ENCODE results near the gene OR10V1.

OR10V1 gene

DNA sequence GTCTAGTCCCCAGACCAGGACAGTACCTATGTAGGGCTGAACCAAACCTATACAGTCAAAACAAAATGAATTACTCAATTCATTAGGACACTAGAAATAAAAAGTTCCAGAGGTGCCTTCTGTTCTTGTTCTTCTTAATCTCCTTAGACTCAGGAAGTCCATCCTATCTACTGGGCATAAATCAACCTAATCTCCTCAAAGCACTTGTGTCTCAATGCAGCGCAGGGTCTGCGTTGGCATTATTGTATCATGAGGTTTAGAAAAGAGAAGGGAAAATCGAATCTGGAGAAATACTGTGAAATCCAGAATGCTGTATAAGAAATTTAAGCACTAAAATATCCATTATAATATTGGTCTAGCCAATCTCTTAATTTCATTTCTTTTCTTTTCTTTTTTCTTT lies 2.4 kb upstream of the OR10V1 start:
- TF ChIP-seq RARB (CRISPR knock-in tag; IDR thresholded peaks at IDR 0.05) (no peak), TCF4 (CRISPR knock-in tag; IDR thresholded peaks at IDR 0.05; ENCODE audit: borderline replicate concordance) (no peak), SNAI2 (CRISPR knock-in tag; IDR thresholded peaks at IDR 0.05) (no peak), ZFP3 (CRISPR knock-in tag; IDR thresholded peaks at IDR 0.05) (no peak), TOX (CRISPR knock-in tag; IDR thresholded peaks at IDR 0.05; ENCODE audit: borderline replicate concordance) (no peak), GLIS3 (CRISPR knock-in tag; IDR thresholded peaks at IDR 0.05) (no peak), BACH2 (CRISPR knock-in tag; IDR thresholded peaks at IDR 0.05; ENCODE audit: borderline replicate concordance) (no peak), OSR1 (CRISPR knock-in tag; IDR thresholded peaks at IDR 0.05) (no peak), PPARA (CRISPR knock-in tag; IDR thresholded peaks at IDR 0.05; ENCODE audit: borderline replicate concordance) (no peak), ZNF70 (CRISPR knock-in tag; IDR thresholded peaks at IDR 0.05) (no peak), ESRRG (CRISPR knock-in tag; IDR thresholded peaks at IDR 0.05) (no peak), ZNF565 (CRISPR knock-in tag; conservative IDR thresholded peaks at IDR 0.05; ENCODE audit: low read depth) (no peak), ZNF8 (CRISPR knock-in tag; IDR thresholded peaks at IDR 0.05) (no peak)
- TF ChIP-seq, protein P1, sequence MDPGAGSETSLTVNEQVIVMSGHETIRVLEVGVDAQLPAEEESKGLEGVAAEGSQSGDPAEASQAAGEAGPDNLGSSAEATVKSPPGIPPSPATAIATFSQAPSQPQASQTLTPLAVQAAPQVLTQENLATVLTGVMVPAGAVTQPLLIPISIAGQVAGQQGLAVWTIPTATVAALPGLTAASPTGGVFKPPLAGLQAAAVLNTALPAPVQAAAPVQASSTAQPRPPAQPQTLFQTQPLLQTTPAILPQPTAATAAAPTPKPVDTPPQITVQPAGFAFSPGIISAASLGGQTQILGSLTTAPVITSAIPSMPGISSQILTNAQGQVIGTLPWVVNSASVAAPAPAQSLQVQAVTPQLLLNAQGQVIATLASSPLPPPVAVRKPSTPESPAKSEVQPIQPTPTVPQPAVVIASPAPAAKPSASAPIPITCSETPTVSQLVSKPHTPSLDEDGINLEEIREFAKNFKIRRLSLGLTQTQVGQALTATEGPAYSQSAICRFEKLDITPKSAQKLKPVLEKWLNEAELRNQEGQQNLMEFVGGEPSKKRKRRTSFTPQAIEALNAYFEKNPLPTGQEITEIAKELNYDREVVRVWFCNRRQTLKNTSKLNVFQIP (CRISPR knock-in tag; IDR thresholded peaks at IDR 0.05; ENCODE audit: borderline replicate concordance, low read depth): no peak
- TF ChIP-seq, protein P2, sequence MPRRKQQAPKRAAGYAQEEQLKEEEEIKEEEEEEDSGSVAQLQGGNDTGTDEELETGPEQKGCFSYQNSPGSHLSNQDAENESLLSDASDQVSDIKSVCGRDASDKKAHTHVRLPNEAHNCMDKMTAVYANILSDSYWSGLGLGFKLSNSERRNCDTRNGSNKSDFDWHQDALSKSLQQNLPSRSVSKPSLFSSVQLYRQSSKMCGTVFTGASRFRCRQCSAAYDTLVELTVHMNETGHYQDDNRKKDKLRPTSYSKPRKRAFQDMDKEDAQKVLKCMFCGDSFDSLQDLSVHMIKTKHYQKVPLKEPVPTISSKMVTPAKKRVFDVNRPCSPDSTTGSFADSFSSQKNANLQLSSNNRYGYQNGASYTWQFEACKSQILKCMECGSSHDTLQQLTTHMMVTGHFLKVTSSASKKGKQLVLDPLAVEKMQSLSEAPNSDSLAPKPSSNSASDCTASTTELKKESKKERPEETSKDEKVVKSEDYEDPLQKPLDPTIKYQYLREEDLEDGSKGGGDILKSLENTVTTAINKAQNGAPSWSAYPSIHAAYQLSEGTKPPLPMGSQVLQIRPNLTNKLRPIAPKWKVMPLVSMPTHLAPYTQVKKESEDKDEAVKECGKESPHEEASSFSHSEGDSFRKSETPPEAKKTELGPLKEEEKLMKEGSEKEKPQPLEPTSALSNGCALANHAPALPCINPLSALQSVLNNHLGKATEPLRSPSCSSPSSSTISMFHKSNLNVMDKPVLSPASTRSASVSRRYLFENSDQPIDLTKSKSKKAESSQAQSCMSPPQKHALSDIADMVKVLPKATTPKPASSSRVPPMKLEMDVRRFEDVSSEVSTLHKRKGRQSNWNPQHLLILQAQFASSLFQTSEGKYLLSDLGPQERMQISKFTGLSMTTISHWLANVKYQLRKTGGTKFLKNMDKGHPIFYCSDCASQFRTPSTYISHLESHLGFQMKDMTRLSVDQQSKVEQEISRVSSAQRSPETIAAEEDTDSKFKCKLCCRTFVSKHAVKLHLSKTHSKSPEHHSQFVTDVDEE (CRISPR knock-in tag; IDR thresholded peaks at IDR 0.05): no peak
- TF ChIP-seq, protein P3, sequence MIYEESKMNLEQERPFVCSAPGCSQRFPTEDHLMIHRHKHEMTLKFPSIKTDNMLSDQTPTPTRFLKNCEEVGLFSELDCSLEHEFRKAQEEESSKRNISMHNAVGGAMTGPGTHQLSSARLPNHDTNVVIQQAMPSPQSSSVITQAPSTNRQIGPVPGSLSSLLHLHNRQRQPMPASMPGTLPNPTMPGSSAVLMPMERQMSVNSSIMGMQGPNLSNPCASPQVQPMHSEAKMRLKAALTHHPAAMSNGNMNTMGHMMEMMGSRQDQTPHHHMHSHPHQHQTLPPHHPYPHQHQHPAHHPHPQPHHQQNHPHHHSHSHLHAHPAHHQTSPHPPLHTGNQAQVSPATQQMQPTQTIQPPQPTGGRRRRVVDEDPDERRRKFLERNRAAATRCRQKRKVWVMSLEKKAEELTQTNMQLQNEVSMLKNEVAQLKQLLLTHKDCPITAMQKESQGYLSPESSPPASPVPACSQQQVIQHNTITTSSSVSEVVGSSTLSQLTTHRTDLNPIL (CRISPR knock-in tag; IDR thresholded peaks at IDR 0.05; ENCODE audit: low read depth): no peak
- ATAC-seq: no peak

DNA sequence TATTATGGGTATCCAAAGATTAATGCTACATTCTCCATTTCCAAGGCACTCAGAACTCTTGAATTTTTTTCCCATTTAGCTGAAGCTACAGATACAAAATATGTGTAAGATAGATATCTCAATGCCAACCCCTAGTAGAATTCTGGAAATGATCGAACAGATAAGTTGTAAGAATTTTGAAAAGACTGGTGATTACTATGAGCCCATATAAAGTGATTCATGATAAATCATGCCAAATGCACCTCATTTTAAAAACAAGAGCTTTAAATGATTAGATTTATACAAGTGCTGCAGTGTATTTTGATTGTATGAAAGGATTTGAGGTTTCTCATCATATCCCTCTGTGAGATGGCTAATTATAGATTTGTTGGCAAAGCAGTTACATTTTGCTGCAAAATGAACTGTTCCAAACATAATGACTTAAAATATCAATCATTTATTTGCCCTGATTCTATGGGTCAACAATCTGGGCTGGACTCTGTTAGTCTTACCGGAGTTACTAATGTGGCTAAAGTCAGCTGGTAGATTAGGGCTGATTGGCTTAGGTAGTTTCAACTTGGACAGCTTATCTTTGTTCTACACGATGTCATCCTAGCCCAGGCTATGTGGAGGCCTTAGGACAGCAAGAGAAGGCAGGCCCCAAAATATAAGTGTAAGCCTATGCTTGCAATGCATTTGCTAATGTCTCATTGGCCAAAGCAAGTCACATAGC lies 3.4 kb downstream of the OR10V1 start:
- no peak for ATAC-seq
- TF ChIP-seq, protein P4, sequence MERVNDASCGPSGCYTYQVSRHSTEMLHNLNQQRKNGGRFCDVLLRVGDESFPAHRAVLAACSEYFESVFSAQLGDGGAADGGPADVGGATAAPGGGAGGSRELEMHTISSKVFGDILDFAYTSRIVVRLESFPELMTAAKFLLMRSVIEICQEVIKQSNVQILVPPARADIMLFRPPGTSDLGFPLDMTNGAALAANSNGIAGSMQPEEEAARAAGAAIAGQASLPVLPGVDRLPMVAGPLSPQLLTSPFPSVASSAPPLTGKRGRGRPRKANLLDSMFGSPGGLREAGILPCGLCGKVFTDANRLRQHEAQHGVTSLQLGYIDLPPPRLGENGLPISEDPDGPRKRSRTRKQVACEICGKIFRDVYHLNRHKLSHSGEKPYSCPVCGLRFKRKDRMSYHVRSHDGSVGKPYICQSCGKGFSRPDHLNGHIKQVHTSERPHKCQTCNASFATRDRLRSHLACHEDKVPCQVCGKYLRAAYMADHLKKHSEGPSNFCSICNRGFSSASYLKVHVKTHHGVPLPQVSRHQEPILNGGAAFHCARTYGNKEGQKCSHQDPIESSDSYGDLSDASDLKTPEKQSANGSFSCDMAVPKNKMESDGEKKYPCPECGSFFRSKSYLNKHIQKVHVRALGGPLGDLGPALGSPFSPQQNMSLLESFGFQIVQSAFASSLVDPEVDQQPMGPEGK (CRISPR knock-in tag; IDR thresholded peaks at IDR 0.05; ENCODE audit: borderline replicate concordance): no peak
- TF ChIP-seq GLIS3 (CRISPR knock-in tag; IDR thresholded peaks at IDR 0.05) (no peak), ZNF8 (CRISPR knock-in tag; IDR thresholded peaks at IDR 0.05) (no peak), OSR1 (CRISPR knock-in tag; IDR thresholded peaks at IDR 0.05) (no peak)

DNA sequence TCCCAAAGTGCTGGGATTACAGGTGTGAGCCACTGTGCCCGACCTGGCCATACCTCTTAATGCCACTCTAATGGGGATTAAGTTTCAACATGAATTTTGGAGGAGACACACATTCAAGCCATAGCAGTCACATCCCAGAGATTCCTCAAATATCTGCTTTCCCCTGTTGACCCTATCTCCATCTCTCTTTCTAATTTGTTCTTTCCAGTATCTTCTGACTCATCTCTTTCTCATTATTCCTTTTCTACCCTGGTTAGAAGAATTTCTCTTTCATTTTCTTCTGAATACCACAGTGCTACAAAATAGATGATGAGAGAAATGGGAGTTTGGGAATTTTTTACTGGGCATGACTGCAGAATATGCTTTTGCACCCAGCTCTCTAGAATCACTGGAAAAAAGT lies 5.1 kb downstream of the OR10V1 start:
- peak; percentile 24; the same call in 2 of the 3 replicates for ATAC-seq
- no peak for TF ChIP-seq ESRRG (CRISPR knock-in tag; IDR thresholded peaks at IDR 0.05)
- no peak for TF ChIP-seq ISL1 (CRISPR knock-in tag; IDR thresholded peaks at IDR 0.05)
- TF ChIP-seq, protein P3 (CRISPR knock-in tag; IDR thresholded peaks at IDR 0.05; ENCODE audit: low read depth): no peak
- no peak for TF ChIP-seq ZNF70 (CRISPR knock-in tag; IDR thresholded peaks at IDR 0.05)
- TF ChIP-seq TCF4 (CRISPR knock-in tag; IDR thresholded peaks at IDR 0.05; ENCODE audit: borderline replicate concordance): no peak
- TF ChIP-seq OSR1 (CRISPR knock-in tag; IDR thresholded peaks at IDR 0.05): no peak
- TF ChIP-seq ZFP30 (CRISPR knock-in tag; IDR thresholded peaks at IDR 0.05): no peak
- TF ChIP-seq SNAI2 (CRISPR knock-in tag; IDR thresholded peaks at IDR 0.05): no peak
- TF ChIP-seq ZNF8 (CRISPR knock-in tag; IDR thresholded peaks at IDR 0.05): no peak
- TF ChIP-seq, protein P4 (CRISPR knock-in tag; IDR thresholded peaks at IDR 0.05; ENCODE audit: borderline replicate concordance): no peak
- TF ChIP-seq ARNTL (CRISPR knock-in tag; IDR thresholded peaks at IDR 0.05; ENCODE audit: borderline replicate concordance, low read depth): no peak
- no peak for TF ChIP-seq ZC3H10 (CRISPR knock-in tag; IDR thresholded peaks at IDR 0.05)
- TF ChIP-seq, protein P2 (CRISPR knock-in tag; IDR thresholded peaks at IDR 0.05): no peak
- TF ChIP-seq GLIS3 (CRISPR knock-in tag; IDR thresholded peaks at IDR 0.05): no peak
- TF ChIP-seq BACH2 (CRISPR knock-in tag; IDR thresholded peaks at IDR 0.05; ENCODE audit: borderline replicate concordance): no peak
- TF ChIP-seq PPARA (CRISPR knock-in tag; IDR thresholded peaks at IDR 0.05; ENCODE audit: borderline replicate concordance): no peak
